Kidney glomerular epithelial cell (primary cell): ENCODE measurements around the gene ZNF366.

Experiments used
- DNase-seq: peaks from one replicate; lab custom pipeline; 2025; lab: John Stamatoyannopoulos, UW

ZNF366 gene

DNA sequence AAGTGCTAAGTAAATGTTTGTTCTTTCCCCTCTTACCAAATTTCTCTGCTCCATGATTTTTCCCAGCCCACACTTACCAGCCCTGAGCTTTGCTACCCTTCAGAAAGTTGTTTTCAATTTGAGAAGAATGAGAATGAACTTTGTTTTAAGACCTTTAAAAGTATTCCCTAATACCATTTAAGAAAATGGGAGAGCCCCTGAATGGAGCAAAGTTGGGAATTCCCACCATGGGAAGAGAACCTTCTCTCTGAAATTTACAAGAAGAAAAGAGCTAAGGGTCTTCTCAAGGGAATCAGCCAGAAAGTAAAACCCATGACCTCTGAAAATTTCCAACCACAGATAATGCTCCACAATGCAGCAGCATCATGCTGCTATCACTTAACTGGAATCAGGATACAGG, 17.7 kb downstream of the ZNF366 start:
- DNase-seq: no peak

DNA sequence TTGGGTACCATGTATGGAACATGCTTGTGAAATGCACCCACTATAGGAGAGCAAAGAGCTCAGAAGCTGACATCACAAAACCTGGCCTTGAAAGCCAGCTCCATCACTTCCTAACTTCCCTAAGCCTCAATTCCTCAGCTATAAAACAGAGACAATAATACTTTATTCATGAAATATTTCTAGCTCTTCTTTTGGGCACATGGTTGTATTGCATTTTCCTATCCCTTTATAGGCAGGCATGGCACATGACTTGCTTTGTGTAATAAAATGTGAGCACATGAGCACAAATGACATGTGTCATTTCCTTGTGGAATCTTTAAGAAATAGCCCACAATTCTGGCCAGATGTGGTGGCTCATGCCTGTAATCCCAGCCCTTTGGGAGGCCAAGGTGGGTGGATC, 18.5 kb downstream of the ZNF366 start:
- DNase-seq: no peak

- no peak for DNase-seq
These were observed 20.0 kb downstream of the ZNF366 start for GRCh38 chr5:72487177-72487576.

GRCh38 chr5:72486371-72486770, 20.8 kb downstream of the ZNF366 start:
- DNase-seq: no peak

DNA sequence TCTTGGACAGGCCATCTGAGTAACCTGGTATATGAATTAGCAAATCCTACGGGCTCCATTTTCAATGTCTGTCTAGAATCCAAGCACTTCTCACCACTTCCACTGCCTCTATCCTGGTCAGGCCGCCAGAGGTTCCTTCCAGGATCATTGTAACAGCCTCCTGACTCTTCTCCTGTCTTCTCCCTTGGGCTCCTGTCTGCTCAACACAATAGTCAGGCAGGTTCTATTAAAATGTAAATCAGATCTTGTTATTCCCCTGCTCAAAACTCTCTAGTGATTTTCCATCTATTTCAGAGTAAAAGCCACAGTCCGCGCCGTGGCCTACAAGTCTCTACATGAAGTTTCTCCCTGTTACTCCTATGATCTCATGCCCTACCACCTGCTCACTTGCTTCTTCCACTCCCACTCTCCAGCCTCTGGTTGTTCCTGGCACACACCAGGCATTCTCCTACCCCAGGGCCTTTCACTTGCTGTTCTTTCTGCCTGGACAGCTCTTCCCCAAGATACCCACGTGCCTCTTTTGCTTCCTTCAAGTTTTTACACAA, 21.7 kb downstream of the ZNF366 start:
- no peak for DNase-seq

GRCh38 chr5:72482046-72482445, 25.2 kb downstream of the ZNF366 start:
- DNase-seq: no peak

GRCh38 chr5:72480841-72481240, 26.4 kb downstream of the ZNF366 start:
- no peak for DNase-seq

DNA sequence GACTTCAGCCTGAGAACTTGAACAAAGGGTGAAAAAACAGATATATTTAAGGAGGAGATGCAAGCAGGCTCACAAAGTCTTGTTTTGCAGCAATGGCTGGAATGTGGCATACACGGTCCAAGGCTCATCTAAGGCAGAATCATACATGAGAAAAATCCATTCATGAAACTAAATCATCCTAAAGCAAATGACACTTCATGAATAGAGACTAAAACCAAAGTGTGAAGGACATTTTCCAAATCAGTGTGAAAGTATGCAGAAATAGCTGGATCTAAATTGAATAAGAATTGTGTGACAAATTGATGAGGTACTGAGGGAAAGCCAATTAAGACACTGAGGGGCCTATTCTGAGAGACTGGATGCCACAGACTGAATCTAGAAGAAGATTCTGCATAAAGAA, 27.3 kb downstream of the ZNF366 start:
- DNase-seq: no peak

- no peak for DNase-seq
These were observed 28.5 kb downstream of the ZNF366 start for GRCh38 chr5:72478684-72479083.

DNA sequence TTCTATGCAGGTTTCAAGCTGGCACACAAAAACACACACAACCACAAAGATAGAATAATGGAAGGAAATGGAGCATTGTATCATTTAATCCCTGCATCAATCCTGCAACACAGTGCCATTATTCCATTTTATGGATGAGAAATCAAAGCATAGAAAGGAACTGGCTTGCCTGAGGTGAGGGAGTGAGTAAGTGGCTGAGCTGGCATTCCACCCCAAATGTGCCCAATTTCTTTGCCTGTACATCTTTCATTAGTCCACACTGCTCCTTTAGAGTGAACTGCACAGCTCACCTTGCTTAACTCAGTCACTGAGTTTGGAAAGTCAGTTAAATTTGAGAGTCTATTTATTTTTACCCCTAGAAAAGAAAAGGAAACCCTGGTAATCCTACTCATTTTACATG, 28.9 kb downstream of the ZNF366 start:
- DNase-seq: no peak

DNA sequence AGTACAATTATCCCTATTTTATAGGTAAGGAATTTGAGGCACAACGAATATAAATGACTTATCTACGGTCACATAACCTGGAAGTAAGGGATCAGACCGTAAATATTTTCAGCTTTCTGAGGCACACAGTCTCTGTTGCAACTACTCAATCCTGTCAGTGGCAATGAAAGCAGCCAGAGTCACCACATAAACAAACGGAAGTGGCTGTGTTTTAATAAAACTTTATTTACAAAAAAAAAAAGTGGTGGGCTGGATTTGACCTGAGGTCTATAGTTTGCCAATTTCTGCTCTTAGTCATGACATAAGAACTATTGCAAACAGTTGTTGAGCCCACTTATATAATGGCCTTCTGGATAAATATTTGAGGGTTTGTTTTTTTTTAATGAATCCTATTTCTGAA, 29.6 kb downstream of the ZNF366 start:
- no peak for DNase-seq

- no peak for DNase-seq
These were observed 30.0 kb downstream of the ZNF366 start for GRCh38 chr5:72477176-72477575.

DNA sequence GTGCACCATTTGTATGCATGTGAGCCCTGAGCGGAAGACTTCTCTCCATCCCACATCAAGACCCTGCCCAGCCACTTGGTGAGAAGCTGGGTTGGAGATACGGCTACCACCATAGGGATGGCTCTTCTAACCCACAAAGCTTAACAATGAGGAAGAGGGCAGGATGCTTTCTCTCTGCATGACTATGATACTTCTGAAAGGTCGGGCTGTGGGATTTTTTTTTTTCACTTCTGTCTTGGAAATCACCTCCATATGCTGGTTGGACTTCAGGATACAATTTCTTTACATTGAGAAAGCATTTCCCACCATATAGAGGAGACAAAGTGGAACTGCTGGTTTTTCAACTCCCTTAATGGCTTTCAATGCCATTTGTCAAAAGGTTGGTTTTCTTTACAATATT, 30.5 kb downstream of the ZNF366 start:
- no peak for DNase-seq

- no peak for DNase-seq
These were observed 30.9 kb downstream of the ZNF366 start for GRCh38 chr5:72476275-72476674.

DNA sequence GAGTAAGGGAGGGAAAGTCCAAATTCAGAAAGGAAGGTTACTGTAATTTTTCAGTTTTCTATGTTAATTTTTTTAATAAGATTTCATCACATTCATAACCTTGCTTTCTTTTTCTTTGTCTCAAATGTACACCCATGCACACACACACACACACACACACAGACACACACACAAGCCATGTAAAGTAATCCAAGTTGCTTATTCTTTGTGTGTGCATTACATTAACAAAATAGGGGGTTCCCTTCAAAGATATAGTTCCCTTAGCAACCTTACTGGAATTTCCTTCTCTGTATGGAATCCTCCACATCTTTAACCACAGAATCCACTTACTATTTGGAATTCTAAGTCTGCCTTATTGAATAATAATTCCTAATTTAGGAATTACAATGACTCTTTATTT, 32.7 kb downstream of the ZNF366 start:
- DNase-seq: no peak

GRCh38 chr5:72474046-72474500, 33.1 kb downstream of the ZNF366 start:
- DNase-seq: no peak

GRCh38 chr5:72472666-72473422, 34.4 kb downstream of the ZNF366 start:
- DNase-seq: no peak

DNA sequence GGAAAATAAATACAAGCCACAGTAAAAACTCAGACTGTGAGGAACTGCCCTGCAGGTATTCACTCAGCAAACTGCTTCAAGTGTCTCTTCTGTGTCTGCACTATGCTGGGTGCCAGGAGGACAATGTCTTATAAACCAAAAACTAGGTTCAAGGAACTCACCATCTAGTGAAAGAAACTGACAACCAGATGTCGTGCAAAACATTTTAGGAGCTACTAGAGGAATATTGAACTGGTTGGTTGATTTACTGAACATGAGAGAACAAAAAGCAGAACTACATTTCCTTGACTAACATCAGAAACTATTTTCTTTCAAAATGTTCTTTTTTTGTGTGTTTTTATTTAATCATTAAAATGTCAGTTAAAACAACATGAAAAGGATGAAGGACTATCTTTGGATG, 35.2 kb downstream of the ZNF366 start:
- no peak for DNase-seq

DNA sequence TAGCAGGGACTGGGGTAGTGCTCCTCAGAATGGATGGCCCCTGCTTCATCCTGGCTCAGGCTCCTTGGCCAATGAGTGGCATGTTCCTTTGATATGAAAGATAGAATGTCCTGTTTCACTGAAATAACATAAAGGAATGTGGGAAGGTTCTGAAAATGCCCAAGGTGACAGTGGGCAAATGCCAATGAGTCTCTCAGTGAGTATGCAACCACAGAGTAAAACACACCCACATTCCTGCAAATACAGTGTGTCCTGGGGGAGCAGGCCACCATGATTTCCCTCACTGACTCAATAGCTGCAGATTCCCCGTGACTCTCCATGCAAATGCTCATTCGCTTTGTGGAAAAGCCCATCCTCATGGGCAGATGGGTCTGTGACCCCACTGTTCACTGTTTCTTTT, 36.4 kb downstream of the ZNF366 start:
- DNase-seq: peak; percentile 66

- no peak for DNase-seq
These were observed 38.6 kb downstream of the ZNF366 start for GRCh38 chr5:72468606-72469005.

GRCh38 chr5:72468024-72468423, 39.2 kb downstream of the ZNF366 start:
- DNase-seq: no peak

DNA sequence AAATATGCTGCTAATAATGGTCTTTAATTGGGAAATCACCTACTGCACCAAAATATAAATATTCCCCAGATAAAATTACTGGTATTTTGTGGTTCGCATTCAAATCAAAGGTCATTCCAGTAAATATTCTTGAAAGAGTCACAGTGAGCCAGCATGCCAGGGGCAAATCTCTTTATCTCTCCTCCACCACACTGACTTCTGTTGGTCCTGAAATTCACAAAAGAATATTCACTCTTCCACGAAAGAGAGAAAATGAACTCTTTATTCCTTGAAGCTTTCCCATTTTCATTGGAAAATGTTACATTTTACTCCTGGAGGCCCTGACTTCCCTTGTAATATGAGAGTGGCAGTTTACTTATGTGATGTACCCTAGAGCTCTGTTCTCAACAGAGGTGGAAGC, 39.7 kb downstream of the ZNF366 start:
- no peak for DNase-seq

DNA sequence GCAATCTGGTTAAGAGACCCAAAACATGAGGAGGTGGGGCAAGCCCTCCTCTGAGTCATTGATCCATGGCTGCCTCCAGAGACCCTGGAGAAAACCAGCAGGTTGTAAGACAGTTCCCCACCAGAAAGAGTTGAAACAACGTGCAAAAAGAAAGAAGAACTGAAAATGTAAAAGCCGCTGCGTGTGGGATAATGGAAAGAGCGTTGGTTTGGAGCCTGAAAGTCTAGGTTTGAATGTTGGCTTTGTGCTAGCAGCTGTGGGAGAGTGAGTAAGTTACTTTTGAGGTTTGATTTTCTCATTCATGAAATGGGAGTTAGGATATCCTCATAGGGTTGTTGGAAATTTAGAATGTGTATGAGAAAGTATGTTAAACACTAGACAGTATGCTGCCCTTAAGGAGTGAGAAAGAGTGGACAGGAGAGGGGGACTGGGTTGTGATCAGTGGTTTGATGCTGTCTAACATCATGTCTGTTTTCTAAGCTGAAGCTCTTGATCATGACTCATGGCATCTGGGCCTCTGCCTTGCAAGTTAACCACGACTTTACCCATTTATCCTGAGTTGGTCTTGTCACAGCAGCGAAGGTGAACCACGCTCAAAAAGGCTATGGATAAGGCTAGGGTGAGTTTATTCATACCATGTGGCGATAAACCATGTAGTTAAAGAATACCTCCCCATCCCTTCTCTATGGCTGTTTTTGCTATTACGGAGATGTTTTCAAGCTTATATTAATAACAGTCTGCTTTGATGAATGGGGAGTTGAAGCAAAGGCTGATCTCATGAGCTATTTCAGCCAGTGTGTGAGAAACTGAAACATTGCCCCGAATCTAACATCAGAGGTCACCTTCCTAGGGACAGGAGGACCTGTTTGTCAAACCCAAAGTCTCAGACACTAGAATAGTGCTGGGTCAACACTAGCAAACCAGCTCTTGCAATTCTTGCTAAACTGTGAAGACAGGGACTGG, 41.3 kb downstream of the ZNF366 start:
- peak; percentile 37 for DNase-seq
